Stimulated activated CD8-positive, alpha-beta memory T cell treated with anti-CD3 and anti-CD28 coated beads, Interleukin-7, amount 100 ng/mL, for 24 hours (primary cell): Measurements from ENCODE around the gene RBP2.
"Not testable (repeated sequence)": the region's sequence is repeated elsewhere in the genome, so short reads cannot be mapped to it uniquely, and the experiment has no call there.

Experiments
- DNase-seq: peaks from one replicate; pipeline ENCODE4 v3.0.0-alpha.2; 2020; ENCODE audit warnings: low read depth

Gene RBP2

GRCh38 chr3:139441656-139442055, 34.7 kb downstream of the RBP2 start:
- no peak for DNase-seq

- no peak for DNase-seq
These were observed 35.4 kb downstream of the RBP2 start for GRCh38 chr3:139440639-139441556.

GRCh38 chr3:139439278-139439677, 37.0 kb downstream of the RBP2 start:
- no peak for DNase-seq

GRCh38 chr3:139434764-139435307, 41.5 kb downstream of the RBP2 start:
- DNase-seq, result no peak

GRCh38 chr3:139434228-139434627, 42.1 kb downstream of the RBP2 start:
- no peak for DNase-seq

- DNase-seq, result no peak
These were observed 43.2 kb downstream of the RBP2 start for GRCh38 chr3:139433089-139433488.

GRCh38 chr3:139430493-139430892, 45.8 kb downstream of the RBP2 start:
- no peak for DNase-seq

- DNase-seq, result no peak
These were observed 48.8 kb downstream of the RBP2 start for GRCh38 chr3:139427283-139428060.

GRCh38 chr3:139425745-139426400, 50.4 kb downstream of the RBP2 start:
- no peak for DNase-seq

GRCh38 chr3:139423232-139423631, 53.1 kb downstream of the RBP2 start:
- DNase-seq, result no peak

- DNase-seq, result no peak
These were observed 54.9 kb downstream of the RBP2 start for GRCh38 chr3:139421460-139421859.

GRCh38 chr3:139421040-139421439, 55.3 kb downstream of the RBP2 start:
- no peak for DNase-seq

- no peak for DNase-seq
These were observed 58.2 kb downstream of the RBP2 start for GRCh38 chr3:139418144-139418543.

- DNase-seq, result no peak
These were observed 60.0 kb downstream of the RBP2 start for GRCh38 chr3:139416275-139416674.

- no peak for DNase-seq
These were observed 61.6 kb downstream of the RBP2 start for GRCh38 chr3:139414608-139415224.

GRCh38 chr3:139412891-139413290, 63.4 kb downstream of the RBP2 start:
- not testable (repeated sequence) for DNase-seq
